GM19099 (cell line): Measurements from ENCODE around the gene ISOC1.

Experiments
- POLR2A ChIP-seq: IDR thresholded peaks from 3 replicates; pipeline ENCODE4 v1.6.1; 2011; ENCODE audit warnings: low read depth; ENCODE audit not compliant: insufficient read length; ENCODE audit errors: extremely low read depth

The ISOC1 gene

DNA sequence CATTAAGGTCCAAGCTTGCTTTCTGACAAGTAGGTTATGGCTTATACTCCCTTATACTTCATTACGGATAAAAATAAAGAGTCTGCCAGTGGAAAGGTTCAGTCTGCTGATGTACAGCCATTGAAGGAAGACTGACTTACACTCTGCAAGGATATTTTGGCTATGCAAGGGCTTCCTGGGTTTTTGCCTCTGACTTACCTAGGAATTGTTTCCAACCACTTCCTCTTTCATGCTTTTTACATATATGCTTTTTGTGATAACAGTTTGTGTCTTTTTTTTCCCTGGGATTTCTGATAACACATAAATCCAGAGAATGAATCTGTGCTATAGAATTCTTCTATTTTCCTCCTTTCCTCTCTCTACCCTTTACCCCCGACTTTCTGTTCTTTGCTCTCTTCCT lies 16.8 kb downstream of the ISOC1 start:
- no peak for TF ChIP-seq POLR2A

DNA sequence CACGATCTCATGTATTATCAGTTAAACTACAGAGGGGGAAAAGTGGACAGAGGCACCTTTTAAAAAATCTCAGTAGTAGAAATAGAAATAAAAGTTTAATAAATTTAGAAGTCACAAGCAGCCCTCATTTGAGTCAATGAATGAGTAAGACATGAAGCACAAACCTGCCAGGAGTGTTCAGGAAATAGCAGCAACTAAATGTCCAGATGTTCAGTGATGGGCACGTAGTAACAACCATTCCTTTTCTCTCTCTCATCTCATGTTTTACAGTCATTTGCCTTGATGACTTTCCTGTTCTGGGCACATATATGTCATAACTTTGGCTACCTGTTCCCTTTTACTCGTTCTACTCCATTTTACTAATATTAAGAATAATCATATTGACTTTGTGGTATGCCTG lies 17.7 kb downstream of the ISOC1 start:
- TF ChIP-seq POLR2A, result no peak

DNA sequence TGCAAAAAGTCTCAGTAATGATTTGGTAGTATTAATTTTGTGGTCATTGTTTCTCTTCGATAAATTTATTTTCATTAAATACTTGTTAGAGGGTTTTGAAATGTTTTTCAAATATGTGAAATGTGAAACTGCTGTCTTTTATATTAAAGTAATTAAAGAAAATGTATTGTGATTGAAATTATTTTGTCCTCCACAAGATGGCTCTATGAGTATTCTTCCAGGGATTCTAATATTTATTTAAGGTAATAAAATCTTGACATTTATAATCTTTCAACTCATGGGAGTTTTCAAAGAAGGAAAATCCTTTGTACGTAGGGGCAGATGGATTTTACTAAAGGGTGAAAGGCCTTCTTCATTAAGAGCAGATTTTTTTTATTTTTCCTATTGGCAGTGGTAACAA lies 19.3 kb downstream of the ISOC1 start:
- no peak for TF ChIP-seq POLR2A

DNA sequence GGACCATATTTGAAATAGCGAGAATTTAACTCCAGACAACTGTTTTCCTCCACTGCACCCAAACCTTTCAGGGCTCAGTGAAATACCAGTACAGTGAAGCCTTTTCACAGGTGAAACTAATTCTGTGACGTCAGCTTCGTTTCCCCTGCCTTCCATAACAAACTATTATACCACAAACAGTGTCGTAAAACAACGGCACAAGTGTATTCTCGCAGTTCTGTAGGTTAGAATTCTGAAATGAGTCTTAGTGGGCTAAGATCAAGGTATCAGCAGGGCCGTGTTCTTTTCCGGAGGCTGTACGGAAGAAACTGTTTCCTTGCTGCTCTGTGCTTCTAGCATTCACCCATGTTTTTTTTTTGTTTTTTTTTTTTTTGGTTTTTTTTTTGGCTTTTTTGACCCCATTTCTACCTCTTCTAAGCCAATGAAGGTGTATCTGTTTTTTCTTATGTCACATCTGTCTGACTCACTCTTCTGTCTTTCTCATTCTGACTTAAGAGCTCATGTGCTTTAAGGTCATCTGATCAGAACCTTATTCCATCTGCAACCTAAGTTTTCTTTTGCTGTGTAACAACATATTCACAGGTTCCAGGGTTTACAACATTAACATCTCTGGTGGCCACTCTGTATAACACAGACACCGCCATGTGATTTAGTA lies 20.1 kb downstream of the ISOC1 start:
- TF ChIP-seq POLR2A, result no peak

DNA sequence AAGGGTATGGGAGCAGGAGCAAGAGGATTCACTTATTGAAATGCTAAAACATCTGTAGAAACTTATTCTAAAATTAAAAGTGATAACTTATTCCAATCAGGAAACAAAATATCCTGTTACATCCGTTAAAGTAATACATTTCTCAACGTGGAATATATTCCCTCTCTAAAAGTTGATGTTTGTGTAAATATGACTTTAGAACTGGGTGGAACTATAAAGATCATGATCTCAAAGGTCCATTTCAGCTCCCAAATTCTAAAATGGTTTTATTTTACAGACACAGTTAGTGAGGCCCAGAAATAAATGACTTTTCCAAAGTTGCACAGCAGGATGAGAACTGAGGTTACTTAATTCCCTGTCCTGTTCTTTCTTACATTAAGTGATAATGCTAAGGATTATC lies 21.1 kb downstream of the ISOC1 start:
- no peak for TF ChIP-seq POLR2A

DNA sequence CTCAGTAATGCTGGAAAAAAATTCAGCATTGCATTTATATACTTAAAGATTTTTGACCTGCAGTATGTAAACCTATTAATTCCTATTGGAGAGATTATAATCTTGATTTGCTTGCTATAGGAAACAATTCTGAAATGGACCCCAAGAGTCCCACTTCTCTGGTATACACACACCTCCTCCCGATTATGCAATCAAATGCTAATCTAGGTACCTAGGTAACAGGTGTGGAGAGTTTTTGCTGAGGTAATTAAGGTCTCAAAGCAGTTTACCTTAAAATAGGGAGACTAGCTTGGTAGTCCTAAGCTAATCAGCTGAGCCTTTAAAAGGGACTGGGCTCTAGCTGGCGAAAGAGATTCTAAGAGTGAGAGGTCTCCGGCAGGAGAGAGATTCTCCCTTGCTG lies 22.2 kb downstream of the ISOC1 start:
- no peak for TF ChIP-seq POLR2A

DNA sequence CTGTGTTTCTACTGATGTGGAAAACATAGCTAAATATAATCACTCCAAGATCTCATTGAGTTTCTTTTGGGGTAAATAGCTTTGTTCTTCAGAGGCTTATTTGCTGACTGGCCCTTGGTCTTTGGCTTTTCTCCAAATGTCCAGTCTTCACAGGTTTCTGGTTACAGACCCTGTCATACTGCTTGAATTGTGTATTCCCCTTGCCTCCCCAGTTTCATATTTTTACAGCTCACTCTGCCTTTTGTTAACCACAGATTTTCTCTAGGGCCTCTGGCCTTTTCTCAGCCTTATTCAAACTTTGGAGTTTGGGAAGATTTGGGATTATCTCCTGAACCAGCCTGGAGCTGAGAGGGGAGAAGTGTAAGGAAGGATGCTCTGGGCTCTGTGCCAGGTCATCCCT lies 23.9 kb downstream of the ISOC1 start:
- no peak for TF ChIP-seq POLR2A

DNA sequence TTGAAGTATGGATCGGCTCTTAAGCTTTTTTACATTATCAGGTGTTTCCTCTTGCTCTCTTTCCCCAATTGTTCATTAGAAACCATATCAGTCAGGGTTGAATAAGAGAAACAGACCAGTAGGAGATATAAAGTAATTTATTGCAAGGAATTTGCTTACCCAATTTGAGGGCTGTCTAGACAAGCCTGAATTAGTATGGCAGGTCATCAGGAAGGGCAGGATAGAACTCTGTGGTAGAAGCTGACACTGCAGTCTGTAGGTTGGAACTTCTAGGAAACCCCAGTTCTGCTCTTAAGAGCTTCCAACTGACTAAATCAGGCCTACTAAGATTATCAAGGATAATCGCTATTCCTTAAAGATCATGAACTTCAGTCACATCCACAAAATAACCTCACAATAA lies 24.3 kb downstream of the ISOC1 start:
- no peak for TF ChIP-seq POLR2A

DNA sequence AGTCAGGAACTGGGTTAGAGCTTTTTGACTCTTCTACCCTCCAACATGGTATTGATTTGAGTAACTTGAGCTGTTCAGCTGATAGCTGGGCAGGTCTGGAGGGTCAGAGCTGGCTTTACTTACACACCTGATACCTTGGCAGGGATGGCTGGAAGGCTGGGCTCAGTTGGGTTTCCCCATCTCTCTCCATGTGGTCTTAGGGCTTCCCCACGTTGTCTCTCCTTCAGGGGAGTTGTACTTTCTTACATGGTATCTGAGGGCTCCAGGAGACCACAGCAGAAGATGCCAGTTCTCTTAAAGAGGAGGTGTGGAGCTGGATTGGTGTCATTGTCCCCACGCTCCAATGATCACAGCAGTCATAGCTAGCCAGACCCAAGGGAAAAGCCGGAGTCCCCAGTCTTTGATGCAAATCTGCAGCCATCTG lies 25.6 kb downstream of the ISOC1 start:
- no peak for TF ChIP-seq POLR2A

DNA sequence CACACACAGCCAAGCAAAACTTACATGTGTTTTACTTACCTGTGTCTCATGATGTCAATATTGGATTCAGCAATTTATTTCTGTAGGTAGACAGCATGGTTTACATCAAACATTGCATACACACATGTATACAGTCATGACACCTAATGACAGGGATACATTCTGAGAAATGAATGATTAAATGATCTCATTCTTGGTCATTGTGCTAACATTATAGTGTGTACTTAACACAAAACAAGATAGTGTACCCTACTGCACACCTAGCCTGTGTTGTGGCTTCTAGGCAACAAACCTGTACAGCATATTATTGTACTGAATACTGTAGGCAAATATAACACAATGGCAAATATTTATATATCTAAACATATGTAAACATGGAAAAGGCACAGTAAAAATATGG lies 28.0 kb downstream of the ISOC1 start:
- no peak for TF ChIP-seq POLR2A

DNA sequence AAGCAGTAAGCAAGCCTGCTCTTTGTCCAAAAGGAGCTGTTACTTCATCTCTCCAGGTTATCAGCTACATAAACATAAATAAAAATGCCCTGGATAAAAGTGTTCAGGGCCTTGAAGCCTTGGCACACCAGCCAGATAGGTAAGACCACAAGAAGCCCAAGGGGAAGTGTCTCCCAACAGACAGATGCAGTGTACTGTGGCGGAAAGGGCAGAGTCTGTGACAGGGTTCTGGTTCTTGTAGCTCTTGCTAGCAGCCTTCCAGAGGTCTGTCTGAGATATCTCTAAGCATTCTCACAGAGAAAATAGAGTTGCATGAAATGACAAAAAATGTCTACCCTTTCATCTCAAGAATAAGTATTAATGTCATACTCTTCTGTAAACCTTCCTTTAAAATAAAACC lies 30.1 kb downstream of the ISOC1 start:
- TF ChIP-seq POLR2A, result no peak

DNA sequence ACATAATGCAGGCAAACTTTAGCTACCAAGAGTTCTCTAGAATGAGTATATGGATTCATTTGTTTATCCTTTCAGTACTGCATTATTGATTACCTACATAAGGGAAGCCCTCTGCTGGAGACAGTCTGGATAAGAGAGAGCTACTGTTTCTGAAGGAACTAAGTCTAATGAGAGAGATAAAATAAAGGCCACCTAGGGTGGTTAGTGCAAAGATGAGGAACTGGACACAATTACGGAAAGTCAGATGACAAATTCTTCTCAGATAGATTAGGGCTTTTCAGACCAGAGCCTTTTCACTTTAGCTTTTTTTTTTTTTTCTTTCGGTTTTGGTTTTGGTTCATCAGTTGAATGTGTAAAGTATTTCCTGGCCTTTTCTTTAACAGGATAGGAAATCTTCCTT lies 31.3 kb downstream of the ISOC1 start:
- no peak for TF ChIP-seq POLR2A

DNA sequence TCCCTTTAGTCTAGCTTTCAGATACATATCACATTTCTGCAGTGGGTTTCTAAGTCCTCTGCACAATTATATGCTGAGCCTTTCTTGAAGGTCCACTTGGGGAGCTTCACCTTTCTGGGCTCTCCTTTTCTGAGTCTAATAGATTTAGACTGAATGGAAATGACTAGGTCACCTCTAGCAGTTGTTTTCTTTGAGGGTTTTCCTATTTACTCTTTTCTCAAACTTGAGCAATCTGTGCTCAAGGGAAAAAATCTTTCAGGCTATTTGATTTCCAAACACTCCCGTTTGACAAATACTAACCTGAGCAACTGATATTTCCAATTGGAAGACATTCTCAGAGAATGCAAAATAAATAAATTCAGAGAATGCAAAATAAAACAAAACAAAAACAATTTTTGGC lies 39.0 kb downstream of the ISOC1 start:
- TF ChIP-seq POLR2A, result no peak

DNA sequence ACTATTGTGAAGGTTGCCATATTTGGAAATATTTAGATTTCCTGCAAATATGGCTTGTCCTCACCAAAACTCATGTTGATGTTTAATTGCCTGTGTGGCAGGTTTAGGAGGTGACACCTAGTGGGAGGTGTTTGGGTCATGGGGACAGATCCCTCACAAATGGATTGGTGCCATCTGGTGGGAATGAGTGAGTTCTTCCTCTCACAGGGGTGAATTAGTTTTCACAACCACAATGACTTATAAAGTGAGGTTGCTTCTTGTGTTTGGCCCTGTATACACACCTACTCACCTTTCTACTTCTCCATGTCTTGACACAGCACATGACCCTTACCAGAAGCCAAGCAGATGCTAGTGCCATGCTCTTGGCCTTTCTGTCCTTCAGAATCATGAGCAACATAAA lies 41.1 kb downstream of the ISOC1 start:
- TF ChIP-seq POLR2A, result no peak

DNA sequence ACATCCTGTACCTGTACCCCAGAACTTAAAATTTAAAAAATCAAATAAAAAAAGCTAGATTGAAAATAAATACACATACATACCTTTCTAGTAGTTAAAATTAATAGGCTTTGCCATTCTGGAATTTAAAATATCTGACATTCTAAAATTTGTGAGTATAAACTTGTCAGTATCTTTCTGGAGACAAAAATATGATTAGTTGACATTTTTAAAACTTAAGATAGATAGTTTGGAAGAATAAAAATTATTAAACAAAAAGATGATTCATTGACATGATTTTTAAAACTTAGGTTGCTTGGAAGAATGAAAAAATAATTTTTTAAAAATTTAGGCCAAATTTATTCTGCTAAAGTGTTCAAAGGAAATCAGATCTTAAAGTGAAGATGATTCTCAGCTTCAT lies 43.1 kb downstream of the ISOC1 start:
- TF ChIP-seq POLR2A, result no peak

DNA sequence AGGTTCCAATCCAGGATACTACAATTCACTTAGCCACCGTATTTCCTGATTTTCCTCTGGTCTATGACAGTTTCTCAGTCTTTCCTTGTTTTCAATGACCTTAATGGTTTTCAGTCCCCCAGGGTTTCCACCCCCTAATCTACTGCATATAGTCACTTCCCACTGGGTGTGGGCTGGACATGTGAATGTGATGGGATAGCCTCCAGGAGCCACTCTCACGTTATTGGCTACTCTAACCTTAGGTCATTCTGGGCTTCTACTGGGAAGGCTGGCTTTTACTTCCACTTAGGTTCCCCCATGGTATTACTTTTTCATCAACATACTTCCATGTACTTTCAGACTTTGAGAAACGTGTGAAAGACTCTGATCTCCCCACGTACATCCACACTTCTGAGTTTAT lies 46.5 kb downstream of the ISOC1 start:
- TF ChIP-seq POLR2A, result no peak

DNA sequence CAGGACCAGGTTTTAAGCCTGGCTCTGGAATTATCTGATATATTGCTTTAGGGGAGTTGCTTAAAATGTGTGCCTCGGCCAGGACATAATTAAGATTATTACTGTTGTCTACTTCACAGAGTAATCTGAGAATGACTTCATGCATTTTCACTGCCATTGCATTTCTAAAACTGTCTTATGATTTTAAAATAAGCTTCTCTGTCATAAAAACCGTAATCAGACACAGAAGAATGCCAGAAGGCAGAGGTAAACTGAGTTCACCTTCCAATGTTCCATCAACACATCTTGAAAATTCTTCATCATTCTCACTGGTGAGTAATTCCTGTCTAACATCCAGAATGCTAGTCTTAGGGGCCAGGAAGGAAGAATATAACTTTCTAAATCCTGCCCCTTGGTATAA lies 47.1 kb downstream of the ISOC1 start:
- no peak for TF ChIP-seq POLR2A

DNA sequence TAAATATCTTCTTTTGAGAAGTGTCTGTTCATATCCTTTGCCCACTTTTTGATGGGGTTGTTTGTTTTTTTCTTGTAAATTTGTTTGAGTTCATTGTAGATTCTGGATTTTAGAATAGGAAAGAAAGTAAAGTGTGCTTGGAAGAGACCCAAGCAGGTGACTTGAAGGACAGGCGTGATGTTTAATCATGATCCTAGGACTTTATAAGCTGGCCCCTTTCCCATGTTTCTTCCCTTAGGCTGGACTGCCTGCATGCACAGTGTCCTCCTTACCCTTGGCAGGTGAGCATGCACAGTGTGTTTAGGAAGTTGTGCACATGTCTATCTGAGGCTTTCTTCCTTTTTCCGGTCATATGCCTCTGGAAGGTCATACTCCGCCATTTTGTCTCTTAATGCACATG lies 61.3 kb downstream of the ISOC1 start:
- no peak for TF ChIP-seq POLR2A

DNA sequence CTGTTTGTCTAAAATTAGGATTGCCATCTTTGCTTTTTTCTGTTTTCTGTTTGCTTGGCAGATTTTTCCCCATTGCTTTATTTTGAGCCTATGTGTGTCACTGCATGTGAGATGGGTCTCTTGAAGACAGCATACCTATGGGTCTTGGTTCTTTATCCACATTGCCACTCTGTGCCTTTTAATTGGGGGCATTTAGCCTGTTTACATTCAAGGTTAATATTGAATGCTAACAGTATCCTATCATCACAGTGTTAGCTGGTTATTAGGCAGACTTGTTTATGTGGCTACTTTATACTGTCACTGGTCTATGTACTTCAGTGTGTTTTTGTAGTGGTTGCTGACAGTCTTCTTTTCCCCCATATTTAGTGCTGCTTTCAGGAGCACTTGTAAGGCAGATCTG lies 67.3 kb downstream of the ISOC1 start:
- no peak for TF ChIP-seq POLR2A
